T-cell (primary cell): Measurements from ENCODE around the gene FIGNL2. TPM values are rescaled to one million over a fixed set of nuclear protein-coding genes. Genes with fewer than 3 reads are reported as not detected.

Experiments used
- ATAC-seq, 4 experiments: fragments of 200-7000 bp in 3 of 4; fragments of 150-1000 bp in 1 of 4; cut with Tn5 transposase; replicated peaks in 1 of 4; 1 replicate in 3 of 4; 2 replicates in 1 of 4; pipeline ENCODE4 v1.10.0; 2021; ENCODE audit warnings: moderate library complexity in 3 of 4, mild to moderate bottlenecking in 2 of 4, moderate number of reproducible peaks in 1 of 4
- CTCF ChIA-PET, 2 donors: fragments of 300-600 bp; sonication (Branson Sonifier 250); formaldehyde crosslinking; loops; one replicate each; lab custom pipeline; 2022; ENCODE audit warnings: antibody characterized with exemption in 2 of 2; lab: Charles Lee
- POLR2A ChIA-PET, 2 donors: fragments of 300-600 bp; sonication (Branson Sonifier 250); formaldehyde crosslinking; loops; one replicate each; lab custom pipeline; 2022; ENCODE audit warnings: antibody characterized with exemption in 2 of 2; lab: Charles Lee
- DNase-seq, 35 experiments: peaks; one replicate each; pipeline versions ENCODE4 v3.0.0 to v3.0.0-alpha.2; 2013 to 2023
- H3K27ac ChIP-seq: one replicate; pipeline ENCODE4 v1.5.1; 2013; ENCODE audit warnings: low read length
- H3K27me3 ChIP-seq, 2 experiments: replicated peaks in 1 of 2; 1 replicate in 1 of 2; 2 replicates in 1 of 2; pipeline versions ENCODE4 v1.6.1 to v1.7.0; 2013; ENCODE audit warnings: low read length in 1 of 2, mixed read lengths in 1 of 2; ENCODE audit not compliant: control insufficient read depth in 2 of 2, insufficient read depth in 2 of 2; ENCODE audit errors: extremely low read depth in 1 of 2
- H3K36me3 ChIP-seq, 2 donors: 1 replicate in 1 of 2; 2 replicates in 1 of 2; pipeline versions ENCODE4 v1.6.1 to v1.7.0; 2013; ENCODE audit warnings: low read length in 1 of 2; ENCODE audit not compliant: control insufficient read depth in 2 of 2, insufficient read depth in 1 of 2; ENCODE audit errors: extremely low read depth in 1 of 2
- H3K4me1 ChIP-seq, 2 experiments: 1 replicate in 1 of 2; 2 replicates in 1 of 2; pipeline versions ENCODE4 v1.6.1 to v1.7.0; 2013; ENCODE audit warnings: low read length in 2 of 2, mixed read lengths in 1 of 2; ENCODE audit not compliant: insufficient read depth in 2 of 2, control insufficient read depth in 1 of 2; ENCODE audit errors: extremely low read depth in 1 of 2
- H3K4me3 ChIP-seq, 2 donors: 1 replicate in 1 of 2; 2 replicates in 1 of 2; pipeline versions ENCODE4 v1.5.1 to v1.7.0; 2013; ENCODE audit warnings: mild to moderate bottlenecking in 2 of 2, low read length in 1 of 2, moderate library complexity in 1 of 2; ENCODE audit not compliant: control insufficient read depth in 1 of 2; ENCODE audit errors: extremely low read depth in 1 of 2
- H3K9me3 ChIP-seq: 2 replicates; pipeline ENCODE4 v1.7.0; 2013
- H3K27ac Mint-ChIP-seq, 2 donors: one replicate each; pipeline ENCODE4 v1.8.0; 2020 to 2021; ENCODE audit warnings: mild to moderate bottlenecking in 2 of 2, mixed read lengths in 2 of 2
- H3K27me3 Mint-ChIP-seq, 2 donors: one replicate each; pipeline ENCODE4 v1.8.0; 2021 to 2022; ENCODE audit warnings: mixed read lengths in 2 of 2
- H3K36me3 Mint-ChIP-seq: one replicate; pipeline ENCODE4 v1.8.0; 2021; ENCODE audit warnings: mixed read lengths
- H3K4me1 Mint-ChIP-seq, 3 donors: one replicate each; pipeline ENCODE4 v1.8.0; 2020 to 2022; ENCODE audit warnings: mixed read lengths in 3 of 3, mild to moderate bottlenecking in 1 of 3
- H3K4me3 Mint-ChIP-seq, 3 donors: one replicate each; pipeline ENCODE4 v1.8.0; 2020 to 2022; ENCODE audit warnings: mild to moderate bottlenecking in 3 of 3, mixed read lengths in 3 of 3, moderate library complexity in 3 of 3
- H3K9me3 Mint-ChIP-seq, 3 donors: one replicate each; pipeline ENCODE4 v1.8.0; 2020 to 2022; ENCODE audit warnings: mixed read lengths in 3 of 3
- WGBS: methylation state at CpG from one replicate; pipeline ENCODE4 v1.1.5; 2013; ENCODE audit warnings: missing lambda C conversion rate; ENCODE audit not compliant: insufficient coverage; 5-methylcytosine and 5-hydroxymethylcytosine counted together
- total RNA-seq, 35 experiments: library from RNA in 6 of 35; stranded (reverse) in 6 of 35; fragments of 120-200 nt in 1 of 35; gene quantifications; one replicate each; pipeline versions ENCODE4 v1.2.1 to v1.2.4 and lab custom pipeline; 2013 to 2026

Gene FIGNL2
- total RNA-seq, 5 donors from 2014 or later (not counting 1 experiment from before 2014, with no cell fraction given) = 1.3 to 2.0 (median 1.6) TPM

- H3K4me3 Mint-ChIP-seq = no peak overlapping the region
- Histone ChIP-seq H3K4me1 (peaks cover 0 to 5% of the 10 kb centered on the region in 2 experiments), H3K9me3 (no peaks in the 10 kb centered on the region), H3K27me3 (peaks cover 4 to 95% of the 10 kb centered on the region in 2 experiments), H3K4me3 (no peak overlapping the region), H3K27ac (no peak overlapping the region), H3K36me3 (no peaks in the 10 kb centered on the region)
- DNase-seq = no peak
- ATAC-seq = no peak
- H3K36me3 Mint-ChIP-seq = no peaks in the 10 kb centered on the region
- H3K9me3 Mint-ChIP-seq = no peaks in the 10 kb centered on the region
- peaks cover 44 to 72% of the 10 kb centered on the region in 2 donors for H3K27me3 Mint-ChIP-seq
- WGBS = 75% methylated on average over 1 of the region's 6 CpGs
- ChIA-PET POLR2A (no interaction called here), CTCF (no interaction called here)
- no peak overlapping the region for H3K27ac Mint-ChIP-seq
- peaks cover under 1 to 2% (median 1%) of the 10 kb centered on the region in 3 donors for H3K4me1 Mint-ChIP-seq
Observed at GRCh38 chr12:51840966-51841365, 7.6 kb downstream of the FIGNL2 start.

- WGBS = 71% methylated on average over 5 of the region's 5 CpGs
- Mint-ChIP-seq H3K27me3 (peaks cover 32 to 65% of the 10 kb centered on the region in 2 donors), H3K4me3 (no peak overlapping the region), H3K27ac (no peak overlapping the region), H3K4me1 (no peaks in the 10 kb centered on the region), H3K9me3 (no peaks in the 10 kb centered on the region), H3K36me3 (no peaks in the 10 kb centered on the region)
- H3K36me3 ChIP-seq = no peaks in the 10 kb centered on the region
- ATAC-seq = no peak
- no peak overlapping the region for H3K4me3 ChIP-seq
- no peaks in the 10 kb centered on the region for H3K4me1 ChIP-seq
- H3K27ac ChIP-seq = no peak overlapping the region
- no peak for DNase-seq
- POLR2A ChIA-PET = no interaction called here
- H3K27me3 ChIP-seq = peaks cover 0 to 89% of the 10 kb centered on the region in 2 experiments
- CTCF ChIA-PET = interaction anchor here in 1 of 2 donors (0.5 kb wide), 1 partner anchor 1512 kb away, joined by 4 read pairs; no protein-coding TSS in a partner anchor
- no peaks in the 10 kb centered on the region for H3K9me3 ChIP-seq
Observed at GRCh38 chr12:51839310-51839947, 9.1 kb downstream of the FIGNL2 start.

GRCh38 chr12:51838762-51839161 lies 9.8 kb downstream of the FIGNL2 start:
- Histone ChIP-seq H3K27me3 (peaks cover 0 to 87% of the 10 kb centered on the region in 2 experiments), H3K4me1 (no peaks in the 10 kb centered on the region), H3K27ac (no peak overlapping the region), H3K36me3 (no peaks in the 10 kb centered on the region), H3K9me3 (no peaks in the 10 kb centered on the region), H3K4me3 (no peak overlapping the region)
- ATAC-seq = no peak
- Mint-ChIP-seq H3K9me3 (no peaks in the 10 kb centered on the region), H3K4me3 (no peak overlapping the region), H3K4me1 (peaks cover 0 to 4% (median 3%) of the 10 kb centered on the region in 3 donors), H3K36me3 (no peaks in the 10 kb centered on the region), H3K27ac (no peak overlapping the region), H3K27me3 (peaks cover 29 to 62% of the 10 kb centered on the region in 2 donors)
- no peak for DNase-seq
- POLR2A ChIA-PET = no interaction called here
- CTCF ChIA-PET = no interaction called here
- WGBS = 75% methylated on average over 2 of the region's 4 CpGs

GRCh38 chr12:51838036-51838435 lies 10.5 kb downstream of the FIGNL2 start:
- Histone ChIP-seq H3K9me3 (no peaks in the 10 kb centered on the region), H3K27me3 (peaks cover 0 to 86% of the 10 kb centered on the region in 2 experiments), H3K36me3 (no peaks in the 10 kb centered on the region), H3K4me1 (peaks cover 0 to 5% of the 10 kb centered on the region in 2 experiments), H3K4me3 (no peak overlapping the region), H3K27ac (no peak overlapping the region)
- DNase-seq = no peak
- no peaks in the 10 kb centered on the region for H3K9me3 Mint-ChIP-seq
- H3K4me1 Mint-ChIP-seq = peaks cover 5 to 11% (median 8%) of the 10 kb centered on the region in 3 donors
- CTCF ChIA-PET = no interaction called here
- H3K36me3 Mint-ChIP-seq = no peaks in the 10 kb centered on the region
- no peak overlapping the region for H3K27ac Mint-ChIP-seq
- WGBS = no CpG with 5 or more reads among the region's 4 CpGs
- no peak for ATAC-seq
- POLR2A ChIA-PET = no interaction called here
- H3K4me3 Mint-ChIP-seq = no peak overlapping the region
- H3K27me3 Mint-ChIP-seq = peaks cover 29 to 61% of the 10 kb centered on the region in 2 donors

- peaks cover 0 to 86% of the 10 kb centered on the region in 2 experiments for H3K27me3 ChIP-seq
- peaks cover 12 to 19% (median 15%) of the 10 kb centered on the region in 3 donors for H3K4me1 Mint-ChIP-seq
- H3K27ac ChIP-seq = no peak overlapping the region
- no peak for ATAC-seq
- ChIA-PET CTCF (no interaction called here), POLR2A (no interaction called here)
- no peaks in the 10 kb centered on the region for H3K36me3 Mint-ChIP-seq
- no peak overlapping the region for H3K4me3 Mint-ChIP-seq
- H3K4me1 ChIP-seq = peaks cover 0 to 13% of the 10 kb centered on the region in 2 experiments
- no peaks in the 10 kb centered on the region for H3K9me3 ChIP-seq
- H3K27ac Mint-ChIP-seq = no peak overlapping the region
- no peak for DNase-seq
- H3K4me3 ChIP-seq = no peak overlapping the region
- H3K27me3 Mint-ChIP-seq = peaks cover 29 to 62% of the 10 kb centered on the region in 2 donors
- no peaks in the 10 kb centered on the region for H3K36me3 ChIP-seq
- H3K9me3 Mint-ChIP-seq = no peaks in the 10 kb centered on the region
- 72% methylated on average over 4 of the region's 7 CpGs for WGBS
Observed at GRCh38 chr12:51837286-51837685, 11.2 kb downstream of the FIGNL2 start.

- Mint-ChIP-seq H3K4me3 (no peak overlapping the region), H3K4me1 (peaks cover 14 to 20% (median 17%) of the 10 kb centered on the region in 3 donors), H3K36me3 (no peaks in the 10 kb centered on the region), H3K27ac (no peak overlapping the region), H3K9me3 (no peaks in the 10 kb centered on the region), H3K27me3 (peaks cover 26 to 59% of the 10 kb centered on the region in 2 donors)
- POLR2A ChIA-PET = interaction anchor here in 1 of 2 donors (0.6 kb wide), 1 partner anchor 8 kb away, joined by 3 read pairs; no protein-coding TSS in a partner anchor
- DNase-seq (no peak), ATAC-seq (no peak)
- WGBS = 100% methylated on average over 3 of the region's 6 CpGs
- CTCF ChIA-PET = no interaction called here
- Histone ChIP-seq H3K4me1 (peaks cover 0 to 14% of the 10 kb centered on the region in 2 experiments), H3K27me3 (peaks cover 0 to 86% of the 10 kb centered on the region in 2 experiments), H3K9me3 (no peaks in the 10 kb centered on the region), H3K36me3 (no peaks in the 10 kb centered on the region), H3K27ac (no peak overlapping the region), H3K4me3 (no peak overlapping the region)
Observed at GRCh38 chr12:51836827-51837173, 11.7 kb downstream of the FIGNL2 start.
